GM12878 (cell line): Measurements from ENCODE around the gene EHD4. TPM values are rescaled to one million over a fixed set of nuclear protein-coding genes. Genes with fewer than 3 reads are reported as not detected.

Experiments
- ATAC-seq: fragments of 200-7000 bp; cut with Tn5 transposase; 3 replicates; pipeline ENCODE4 v1.9.1; 2020; ENCODE audit warnings: mild to moderate bottlenecking, moderate library complexity
- BruUV-seq: library from RNA; stranded (reverse); fragments of 400-500 nt; replicated peaks from 2 replicates; lab custom pipeline; 2021; lab: Mats Ljungman, UMichigan
- CTCF ChIA-PET: fragments of 300-600 bp; sonication (Branson Sonifier 250); formaldehyde crosslinking; extraction: SDS; loops from one replicate; lab custom pipeline; 2021; ENCODE audit warnings: inconsistent platforms; lab: Yijun Ruan, JAX
- POLR2A ChIA-PET: fragments of 350-600 bp; formaldehyde crosslinking; extraction: SDS; loops from one replicate; lab custom pipeline; 2021; ENCODE audit warnings: inconsistent platforms; lab: Charles Lee
- RAD21 ChIA-PET: fragments of 300-600 bp; sonication (Branson Sonifier 250); formaldehyde crosslinking; loops from one replicate; lab custom pipeline; 2023; ENCODE audit warnings: antibody characterized with exemption; ENCODE audit not compliant: unreplicated experiment; lab: Charles Lee
- SMC1A ChIA-PET: fragments of 300-600 bp; sonication (Branson Sonifier 250); formaldehyde crosslinking; loops from one replicate; lab custom pipeline; 2023; ENCODE audit not compliant: unreplicated experiment, uncharacterized antibody; lab: Charles Lee
- DNase-seq: peaks from one replicate; pipeline ENCODE4 v3.0.0-alpha.2; 2011; ENCODE audit warnings: low read depth, low spot score
- FAIRE-seq: peaks from 3 replicates; lab custom pipeline; 2011; peaks lifted over from hg19 to GRCh38; lab: Jason Lieb, UNC
- H2AFZ ChIP-seq: 2 replicates; pipeline ENCODE4 v1.6.0; 2011; ENCODE audit warnings: low read depth, low read length, control low read depth; ENCODE audit not compliant: control insufficient read depth
- H3K27ac ChIP-seq: 2 replicates; pipeline ENCODE4 v1.5.1; 2011; ENCODE audit warnings: control low read depth; ENCODE audit not compliant: control insufficient read depth, insufficient read depth
- H3K27me3 ChIP-seq, 2 experiments: replicated peaks in 1 of 2; 2 replicates each; pipeline versions ENCODE4 v1.6.0 to v1.6.1; 2011; ENCODE audit warnings: low read length in 1 of 2; ENCODE audit not compliant: control insufficient read depth in 2 of 2, insufficient read depth in 2 of 2
- H3K36me3 ChIP-seq, 2 experiments: 2 replicates each; pipeline ENCODE4 v1.5.1; 2011; ENCODE audit warnings: low read length in 1 of 2; ENCODE audit not compliant: control insufficient read depth in 2 of 2, insufficient read depth in 2 of 2
- H3K4me1 ChIP-seq: 2 replicates; pipeline ENCODE4 v1.6.1; 2011; ENCODE audit warnings: mild to moderate bottlenecking, low read length, moderate library complexity, mixed read lengths; ENCODE audit not compliant: control insufficient read depth, insufficient read depth
- H3K4me2 ChIP-seq: 2 replicates; pipeline ENCODE4 v1.6.0; 2011; ENCODE audit warnings: control low read depth; ENCODE audit not compliant: control insufficient read depth, insufficient read depth
- H3K4me3 ChIP-seq: fragments of 200-600 bp; sonication (generic); 2 replicates; pipeline ENCODE4 v1.5.1; 2016
- H3K79me2 ChIP-seq: 2 replicates; pipeline ENCODE4 v1.6.0; 2011; ENCODE audit warnings: low read length; ENCODE audit not compliant: control insufficient read depth, insufficient read depth
- H3K9ac ChIP-seq: 2 replicates; pipeline ENCODE4 v1.8.0; 2011; ENCODE audit warnings: low read length, control low read depth, mixed read lengths; ENCODE audit not compliant: control insufficient read depth, insufficient read depth
- H3K9me3 ChIP-seq: replicated peaks from 3 replicates; pipeline ENCODE4 v1.5.1; 2011; ENCODE audit warnings: mild to moderate bottlenecking, low read length; ENCODE audit not compliant: control insufficient read depth, insufficient read depth
- H4K20me1 ChIP-seq: 2 replicates; pipeline ENCODE4 v1.6.0; 2011; ENCODE audit not compliant: control insufficient read depth, insufficient read depth
- ATF2 ChIP-seq: IDR thresholded peaks from 2 replicates; pipeline ENCODE4 v1.6.1; 2012; ENCODE audit warnings: low read length, inconsistent platforms
- CHD1 ChIP-seq: IDR thresholded peaks from 2 replicates; pipeline ENCODE4 v1.6.1; 2012; ENCODE audit warnings: low read depth, low read length, improper control_type of control experiment
- EED ChIP-seq: sonication (generic); IDR thresholded peaks from 2 replicates; pipeline ENCODE4 v1.6.1; 2016; ENCODE audit warnings: antibody characterized with exemption, low read depth
- FOS ChIP-seq: IDR thresholded peaks from 3 replicates; pipeline ENCODE4 v1.6.1; 2011; ENCODE audit warnings: borderline replicate concordance; ENCODE audit not compliant: insufficient read length; ENCODE audit errors: extremely low read depth
- IRF4 ChIP-seq: IDR thresholded peaks from 2 replicates; pipeline ENCODE4 v1.6.1; 2011; ENCODE audit warnings: low read depth, low read length
- NFXL1 ChIP-seq: fragments of 450-650 bp; IDR thresholded peaks from 2 replicates; pipeline ENCODE4 v1.6.1; 2017; ENCODE audit warnings: antibody characterized with exemption, mild to moderate bottlenecking, borderline replicate concordance
- PML ChIP-seq: IDR thresholded peaks from 2 replicates; pipeline ENCODE4 v1.6.1; 2012; ENCODE audit warnings: low read length, inconsistent platforms
- RAD51 ChIP-seq: fragments of 450-650 bp; IDR thresholded peaks from 2 replicates; pipeline ENCODE4 v1.6.1; 2016; ENCODE audit warnings: moderate library complexity, mild to moderate bottlenecking, inconsistent platforms
- SMC3 ChIP-seq: IDR thresholded peaks from 2 replicates; pipeline ENCODE4 v1.6.1; 2011; ENCODE audit warnings: low read length, improper control_type of control experiment, borderline replicate concordance
- SREBF1 ChIP-seq: IDR thresholded peaks from 2 replicates; pipeline ENCODE4 v1.6.1; 2012; ENCODE audit warnings: mild to moderate bottlenecking, low read length
- SUZ12 ChIP-seq: fragments of 200-600 bp; sonication (generic); IDR thresholded peaks from one replicate; pipeline ENCODE4 v1.6.1; 2018; ENCODE audit warnings: antibody characterized with exemption, mild to moderate bottlenecking; ENCODE audit not compliant: unreplicated experiment
- WGBS: methylation state at CpG from one replicate; pipeline ENCODE4 v1.1.6; 2016; ENCODE audit warnings: low lambda C conversion rate; ENCODE audit not compliant: insufficient replicate concordance, insufficient coverage; ENCODE audit errors: missing lambda C conversion rate; 5-methylcytosine and 5-hydroxymethylcytosine counted together
- in situ Hi-C: fragments of 300-500 bp; cut with MboI; formaldehyde crosslinking; loops from 9 replicates; pipeline ENCODE4 v1.14.3; 2018; ENCODE audit warnings: mixed read lengths
- intact Hi-C: fragments of 100-400 bp; cut with micrococcal nuclease; formaldehyde crosslinking; loops from one replicate; pipeline ENCODE4 v1.14.2; 2022; ENCODE audit not compliant: unreplicated experiment
- polyA plus RNA-seq, 11 experiments: library from polyadenylated mRNA; depleted of rRNA in 4 of 11; unstranded in 6 of 11; stranded (reverse) in 5 of 11; fragments of >200 nt; fragmentation: Nextera tagmentation in 4 of 11; fragmentation: Illumina TruSeq in 1 of 11; extraction: Ambion mirVana in 4 of 11; extraction: Trizol in 1 of 11; gene quantifications; 1 replicate in 1 of 11; 2 replicates in 10 of 11; pipeline versions ENCODE4 v1.2.1 to v1.2.3, GENCODE V29; 2011 to 2016; ENCODE audit warnings: inconsistent platforms in 2 of 11, missing spikeins in 2 of 11, low read depth in 1 of 11
- total RNA-seq, 4 experiments: library from RNA; depleted of rRNA in 3 of 4; stranded (reverse); fragments of >200 nt in 3 of 4; fragmentation: Illumina TruSeq in 1 of 4; extraction: Trizol in 1 of 4; gene quantifications; 2 replicates each; pipeline versions ENCODE4 v1.2.1 to v1.2.3, GENCODE V29; 2013 to 2021

EHD4 gene
- total and polyA plus RNA-seq, 10 of the 15 experiments (the other 5 are each of a cell fraction or from before 2014, with no cell fraction given) = 4.2 to 62.9 (median 44.7) TPM

DNA sequence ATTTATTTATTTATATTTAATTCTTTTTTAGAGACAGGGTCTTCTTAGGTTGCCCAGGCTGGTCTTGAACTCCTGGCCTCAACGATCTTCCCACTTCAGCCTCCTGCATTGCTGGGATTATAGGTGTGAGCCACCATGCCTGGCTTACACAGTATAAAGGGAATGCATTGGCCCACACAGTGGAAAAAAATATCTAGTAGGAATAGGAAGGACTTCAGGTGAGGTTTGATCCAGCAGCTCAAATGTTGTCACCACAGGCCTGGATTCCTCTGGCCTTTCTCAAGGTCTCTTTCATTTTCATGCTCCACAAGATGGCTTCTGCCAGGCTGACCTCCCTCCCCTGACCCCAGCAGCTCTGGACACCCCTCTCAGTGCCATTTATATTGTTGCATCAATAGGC lies 76.4 kb downstream of the EHD4 start:
- FAIRE-seq (no peak), DNase-seq (no peak)
- WGBS = 90% methylated on average over 1 of the region's 1 CpG
- intact Hi-C loops = no loop called here
- no peaks in the 10 kb centered on the region for H3K27me3 ChIP-seq
- H3K27ac ChIP-seq = no peak overlapping the region
- no peak for TF ChIP-seq NFXL1
- TF ChIP-seq RAD51 = no peak
- no peak for TF ChIP-seq ATF2
- TF ChIP-seq CHD1 = no peak
- no peak for TF ChIP-seq SMC3
- no peak for TF ChIP-seq EED
- TF ChIP-seq FOS = no peak
- no peak for TF ChIP-seq IRF4
- no peak for TF ChIP-seq SUZ12
- TF ChIP-seq PML = no peak
- TF ChIP-seq SREBF1 = no peak
- TF ChIP-seq, all 136 proteins: peak for 0
- Histone ChIP-seq H3K9ac (no peak overlapping the region), H3K4me1 (peaks cover 15% of the 10 kb centered on the region), H3K79me2 (no peaks in the 10 kb centered on the region), H2AFZ (no peak overlapping the region), H3K4me2 (no peak overlapping the region), H3K9me3 (no peaks in the 10 kb centered on the region), H3K4me3 (no peak overlapping the region), H4K20me1 (no peaks in the 10 kb centered on the region), H3K36me3 (peaks cover 13 to 18% of the 10 kb centered on the region in 2 experiments)
- ChIA-PET POLR2A (no interaction called here), CTCF (interaction anchor here (0.7 to 2.6 kb wide), 3 partner anchors 9 to 123 kb away, joined by 3 to 16 read pairs (median 8); no protein-coding TSS in a partner anchor), SMC1A (no interaction called here), RAD21 (interaction anchor here (0.6 kb wide), 1 partner anchor 94 kb away, joined by 3 read pairs; no protein-coding TSS in a partner anchor)
- no TSS peak for BruUV-seq
- ATAC-seq = no peak
- in situ Hi-C loops = no loop called here
